NT2/D1 (cell line): Measurements from ENCODE around the gene TDRD5.

Experiments
- DNase-seq: peaks from one replicate; pipeline ENCODE4 v3.0.0-alpha.2; 2011; ENCODE audit warnings: low read depth, low spot score
- H3K27me3 ChIP-seq: 2 replicates; pipeline ENCODE4 v1.6.0; 2011; ENCODE audit warnings: mild to moderate bottlenecking; ENCODE audit not compliant: insufficient read length, insufficient read depth
- H3K36me3 ChIP-seq: 2 replicates; pipeline ENCODE4 v1.6.1; 2011; ENCODE audit warnings: mild to moderate bottlenecking, low read length, mixed read lengths; ENCODE audit not compliant: insufficient read depth, insufficient read length
- H3K4me1 ChIP-seq: 2 replicates; pipeline ENCODE4 v1.5.1; 2011; ENCODE audit not compliant: insufficient read depth, insufficient read length
- H3K4me3 ChIP-seq: 2 replicates; pipeline ENCODE4 v1.5.1; 2011; ENCODE audit warnings: low read depth; ENCODE audit not compliant: insufficient read length
- H3K9ac ChIP-seq: 2 replicates; pipeline ENCODE4 v1.6.0; 2011; ENCODE audit warnings: low read depth; ENCODE audit not compliant: insufficient read length
- H3K9me3 ChIP-seq: 2 replicates; pipeline ENCODE4 v1.5.1; 2011; ENCODE audit warnings: mild to moderate bottlenecking, low read length; ENCODE audit not compliant: insufficient read depth
- SUZ12 ChIP-seq: IDR thresholded peaks from 2 replicates; pipeline ENCODE4 v1.6.1; 2011; ENCODE audit not compliant: insufficient read length, insufficient read depth; ENCODE audit errors: extremely low read depth
- YY1 ChIP-seq: IDR thresholded peaks from 2 replicates; pipeline ENCODE4 v1.6.1; 2011; ENCODE audit not compliant: insufficient read length, insufficient read depth
- ZNF274 ChIP-seq: IDR thresholded peaks from 2 replicates; pipeline ENCODE4 v1.6.1; 2011; ENCODE audit warnings: mild to moderate bottlenecking, low read depth, low read length

Gene TDRD5

DNA sequence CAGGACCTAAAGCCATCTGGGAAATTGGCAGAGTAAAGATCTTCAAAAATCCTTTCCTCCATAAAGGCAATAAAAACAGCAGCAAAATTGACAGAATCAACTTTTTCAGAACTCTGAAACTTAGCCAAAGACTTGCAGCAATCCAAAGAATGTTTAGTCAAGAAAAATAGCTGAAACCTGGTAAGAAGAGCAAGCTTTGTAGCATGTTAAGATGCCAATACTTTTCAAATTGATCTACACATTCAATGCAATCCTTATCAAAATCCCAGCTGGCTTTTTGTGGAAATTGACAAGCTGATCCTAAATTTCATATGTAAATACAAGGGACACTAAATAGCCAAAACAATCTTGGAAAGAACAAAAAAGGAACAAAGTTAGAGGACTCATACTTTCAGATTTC is 127.6 kb downstream of the TDRD5 start:
- H3K9ac ChIP-seq = no peak overlapping the region
- TF ChIP-seq ZNF274 = no peak
- no peak for TF ChIP-seq YY1
- TF ChIP-seq SUZ12 = no peak
- H3K4me1 ChIP-seq = no peaks in the 10 kb centered on the region
- no peaks in the 10 kb centered on the region for H3K36me3 ChIP-seq
- no peak overlapping the region for H3K4me3 ChIP-seq
- H3K9me3 ChIP-seq = peaks cover 57% of the 10 kb centered on the region
- no peaks in the 10 kb centered on the region for H3K27me3 ChIP-seq
- DNase-seq = no peak

DNA sequence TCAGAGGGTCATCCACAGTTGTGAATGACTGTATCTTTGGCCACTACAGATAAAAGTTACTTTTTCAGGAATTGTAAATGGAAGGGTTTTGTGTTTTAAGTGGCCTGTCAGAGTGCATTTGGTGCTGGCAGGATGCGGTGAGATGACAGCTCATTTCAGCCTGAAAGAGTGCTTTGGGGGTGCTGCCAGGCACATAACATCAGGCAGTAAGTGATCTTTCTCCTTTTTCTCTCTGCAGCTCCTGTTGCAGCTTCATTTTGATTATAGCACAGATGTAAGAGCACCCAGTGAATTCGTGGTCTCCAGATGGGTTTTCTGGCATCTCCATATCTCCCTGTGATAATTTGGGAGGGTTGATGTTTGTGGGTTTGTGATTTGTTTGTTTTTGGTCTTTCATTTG is 136.6 kb downstream of the TDRD5 start:
- no peaks in the 10 kb centered on the region for H3K4me1 ChIP-seq
- no peak overlapping the region for H3K9ac ChIP-seq
- H3K9me3 ChIP-seq = no peaks in the 10 kb centered on the region
- no peak for DNase-seq
- H3K36me3 ChIP-seq = no peaks in the 10 kb centered on the region
- no peak for TF ChIP-seq ZNF274
- TF ChIP-seq SUZ12 = no peak
- no peak for TF ChIP-seq YY1
- H3K4me3 ChIP-seq = no peak overlapping the region
- H3K27me3 ChIP-seq = no peaks in the 10 kb centered on the region

DNA sequence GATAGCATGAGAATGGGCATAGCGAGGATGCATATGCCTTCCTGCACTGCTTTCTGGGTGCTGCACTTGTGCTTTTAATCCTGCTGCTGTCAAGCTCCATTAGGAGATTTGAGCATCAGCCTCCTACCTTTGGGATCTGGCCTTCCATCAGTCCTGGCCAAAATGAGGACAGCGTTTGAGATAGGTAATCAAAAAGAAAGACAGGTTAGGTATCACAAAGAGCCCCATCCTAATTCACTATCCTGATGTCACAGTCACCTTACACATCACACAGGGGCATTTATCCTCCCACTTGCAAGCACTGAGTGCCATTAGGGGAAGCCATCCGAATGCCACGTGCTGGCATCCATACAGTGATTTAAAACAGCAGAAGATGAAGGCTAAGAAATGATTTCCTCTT is 138.2 kb downstream of the TDRD5 start:
- no peaks in the 10 kb centered on the region for H3K27me3 ChIP-seq
- no peaks in the 10 kb centered on the region for H3K36me3 ChIP-seq
- no peaks in the 10 kb centered on the region for H3K9me3 ChIP-seq
- H3K4me3 ChIP-seq = no peak overlapping the region
- no peaks in the 10 kb centered on the region for H3K4me1 ChIP-seq
- no peak overlapping the region for H3K9ac ChIP-seq
- no peak for DNase-seq
- no peak for TF ChIP-seq YY1
- no peak for TF ChIP-seq SUZ12
- no peak for TF ChIP-seq ZNF274

DNA sequence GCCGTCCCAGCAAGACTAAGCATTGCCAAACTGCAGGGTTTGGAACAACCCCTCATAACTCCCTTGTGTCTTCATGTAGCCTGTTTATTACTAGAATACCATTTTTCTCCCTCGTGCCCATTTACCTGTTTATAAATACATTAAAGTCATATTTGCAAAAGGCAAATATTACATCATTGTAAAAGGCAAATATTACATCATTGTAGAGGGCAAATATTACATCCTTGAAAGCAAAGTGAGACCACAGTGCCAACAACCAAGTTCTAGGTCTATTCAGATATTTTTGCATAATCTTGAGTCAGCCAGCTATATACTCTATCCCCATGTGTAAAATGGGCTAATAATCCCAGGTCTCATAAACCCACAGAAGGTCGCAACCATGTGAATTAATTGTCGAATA is 140.0 kb downstream of the TDRD5 start:
- TF ChIP-seq ZNF274 (no peak), YY1 (no peak), SUZ12 (no peak)
- Histone ChIP-seq H3K36me3 (no peaks in the 10 kb centered on the region), H3K27me3 (no peaks in the 10 kb centered on the region), H3K9ac (no peak overlapping the region), H3K4me1 (no peaks in the 10 kb centered on the region), H3K9me3 (no peaks in the 10 kb centered on the region), H3K4me3 (no peak overlapping the region)
- no peak for DNase-seq
